MM.1S (cell line): Measurements from ENCODE around the gene SUPT3H.

ENCODE experiments used
- DNase-seq: peaks from one replicate; pipeline ENCODE4 v3.0.0-alpha.2; 2015
- H2AFZ ChIP-seq: fragments of 300-600 bp; sonication (generic); 2 replicates; pipeline ENCODE4 v1.6.0; 2016; ENCODE audit warnings: antibody characterized with exemption, low read length
- H3F3A ChIP-seq: fragments of 300-600 bp; sonication (generic); 2 replicates; pipeline ENCODE4 v1.6.1; 2016; ENCODE audit warnings: mild to moderate bottlenecking, antibody characterized with exemption, low read length, moderate library complexity, mixed read lengths; ENCODE audit not compliant: insufficient read depth
- H3K27ac ChIP-seq: fragments of 300-600 bp; sonication (generic); 2 replicates; pipeline ENCODE4 v1.5.1; 2016; ENCODE audit warnings: mild to moderate bottlenecking, low read length
- H3K27me3 ChIP-seq: fragments of 300-600 bp; sonication (generic); replicated peaks from 2 replicates; pipeline ENCODE4 v1.6.0; 2016; ENCODE audit warnings: low read length; ENCODE audit not compliant: insufficient read depth
- H3K36me3 ChIP-seq: fragments of 300-600 bp; sonication (generic); replicated peaks from 2 replicates; pipeline ENCODE4 v1.6.1; 2016; ENCODE audit warnings: mild to moderate bottlenecking, low read length, mixed read lengths; ENCODE audit not compliant: insufficient read depth
- H3K4me1 ChIP-seq: fragments of 300-600 bp; sonication (generic); 2 replicates; pipeline ENCODE4 v1.6.1; 2016; ENCODE audit warnings: low read length, mixed read lengths
- H3K4me2 ChIP-seq: fragments of 300-600 bp; sonication (generic); 2 replicates; pipeline ENCODE4 v1.6.0; 2016; ENCODE audit warnings: low read depth, low read length
- H3K4me3 ChIP-seq: fragments of 300-600 bp; sonication (generic); 2 replicates; pipeline ENCODE4 v1.5.1; 2016; ENCODE audit warnings: low read length, mixed read lengths
- H3K79me2 ChIP-seq: fragments of 300-600 bp; sonication (generic); 2 replicates; pipeline ENCODE4 v1.6.1; 2016; ENCODE audit warnings: mixed run types, low read length, mixed read lengths
- H3K9ac ChIP-seq: fragments of 300-600 bp; sonication (generic); 2 replicates; pipeline ENCODE4 v1.6.1; 2016; ENCODE audit warnings: low read length, mixed read lengths
- H3K9me2 ChIP-seq: fragments of 300-600 bp; sonication (generic); replicated peaks from 2 replicates; pipeline ENCODE4 v1.6.1; 2016; ENCODE audit warnings: mild to moderate bottlenecking, low read length, mixed read lengths; ENCODE audit not compliant: insufficient read depth
- H3K9me3 ChIP-seq: fragments of 300-600 bp; sonication (generic); replicated peaks from 2 replicates; pipeline ENCODE4 v1.6.1; 2016; ENCODE audit warnings: mild to moderate bottlenecking, low read length, mixed read lengths; ENCODE audit not compliant: insufficient read depth
- H4K20me1 ChIP-seq: fragments of 300-600 bp; sonication (generic); 2 replicates; pipeline ENCODE4 v1.6.1; 2016; ENCODE audit warnings: mild to moderate bottlenecking, low read length, moderate library complexity, mixed read lengths; ENCODE audit not compliant: insufficient read depth
- EZH2 ChIP-seq: fragments of 300-600 bp; sonication (generic); optimal IDR thresholded peaks from 2 replicates; pipeline ENCODE3; 2017; ENCODE audit warnings: low read depth, mild to moderate bottlenecking, antibody characterized with exemption, low read length, mixed read lengths
- EZH2phosphoT487 ChIP-seq: fragments of 300-600 bp; sonication (generic); IDR thresholded peaks from 2 replicates; pipeline ENCODE4 v1.6.1; 2018; ENCODE audit warnings: antibody characterized with exemption, low read length
- TF ChIP-seq, protein P1 (sequence below): fragments of 300-600 bp; sonication (generic); IDR thresholded peaks from 2 replicates; pipeline ENCODE4 v1.5.1; 2016; ENCODE audit warnings: antibody characterized with exemption, low read length, mixed read lengths

Gene SUPT3H

GRCh38 chr6:45387236-45387635 is 9.5 kb upstream of the SUPT3H start:
- no peak overlapping the region for H3K4me3 ChIP-seq
- H3F3A ChIP-seq: no peaks in the 10 kb centered on the region
- H3K9me2 ChIP-seq: no peaks in the 10 kb centered on the region
- H3K36me3 ChIP-seq: no peaks in the 10 kb centered on the region
- no peaks in the 10 kb centered on the region for H3K27me3 ChIP-seq
- TF ChIP-seq EZH2: no peak
- TF ChIP-seq, protein P1, sequence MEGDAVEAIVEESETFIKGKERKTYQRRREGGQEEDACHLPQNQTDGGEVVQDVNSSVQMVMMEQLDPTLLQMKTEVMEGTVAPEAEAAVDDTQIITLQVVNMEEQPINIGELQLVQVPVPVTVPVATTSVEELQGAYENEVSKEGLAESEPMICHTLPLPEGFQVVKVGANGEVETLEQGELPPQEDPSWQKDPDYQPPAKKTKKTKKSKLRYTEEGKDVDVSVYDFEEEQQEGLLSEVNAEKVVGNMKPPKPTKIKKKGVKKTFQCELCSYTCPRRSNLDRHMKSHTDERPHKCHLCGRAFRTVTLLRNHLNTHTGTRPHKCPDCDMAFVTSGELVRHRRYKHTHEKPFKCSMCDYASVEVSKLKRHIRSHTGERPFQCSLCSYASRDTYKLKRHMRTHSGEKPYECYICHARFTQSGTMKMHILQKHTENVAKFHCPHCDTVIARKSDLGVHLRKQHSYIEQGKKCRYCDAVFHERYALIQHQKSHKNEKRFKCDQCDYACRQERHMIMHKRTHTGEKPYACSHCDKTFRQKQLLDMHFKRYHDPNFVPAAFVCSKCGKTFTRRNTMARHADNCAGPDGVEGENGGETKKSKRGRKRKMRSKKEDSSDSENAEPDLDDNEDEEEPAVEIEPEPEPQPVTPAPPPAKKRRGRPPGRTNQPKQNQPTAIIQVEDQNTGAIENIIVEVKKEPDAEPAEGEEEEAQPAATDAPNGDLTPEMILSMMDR: no peak
- TF ChIP-seq EZH2phosphoT487: no peak
- H3K27ac ChIP-seq: no peak overlapping the region
- no peak overlapping the region for H2AFZ ChIP-seq
- no peaks in the 10 kb centered on the region for H4K20me1 ChIP-seq
- no peak for DNase-seq
- no peaks in the 10 kb centered on the region for H3K4me1 ChIP-seq
- H3K9me3 ChIP-seq: no peaks in the 10 kb centered on the region
- no peak overlapping the region for H3K4me2 ChIP-seq
- no peaks in the 10 kb centered on the region for H3K79me2 ChIP-seq
- no peak overlapping the region for H3K9ac ChIP-seq

DNA sequence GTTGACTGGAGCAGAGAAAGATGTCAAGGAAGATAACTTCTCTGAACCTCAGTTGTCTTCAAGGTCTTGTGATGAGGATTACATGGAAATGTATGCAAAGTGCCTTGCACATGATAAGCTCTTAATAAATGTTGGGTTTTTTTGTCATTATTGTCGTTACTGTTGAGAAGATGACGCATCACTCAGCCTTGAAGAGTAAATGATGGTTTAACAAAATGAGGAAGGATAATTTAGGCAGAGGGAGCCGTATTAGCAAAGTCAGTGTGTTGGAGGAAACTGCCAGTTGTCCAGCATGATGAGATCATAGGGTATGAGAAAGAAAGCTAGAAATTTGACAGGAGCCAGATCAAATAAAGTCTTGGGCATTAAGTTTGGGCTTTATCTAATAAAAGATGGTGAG is 8.8 kb upstream of the SUPT3H start:
- H3F3A ChIP-seq: no peaks in the 10 kb centered on the region
- no peaks in the 10 kb centered on the region for H3K9me3 ChIP-seq
- no peaks in the 10 kb centered on the region for H4K20me1 ChIP-seq
- no peak overlapping the region for H3K4me2 ChIP-seq
- H3K79me2 ChIP-seq: no peaks in the 10 kb centered on the region
- TF ChIP-seq, protein P1: no peak
- TF ChIP-seq EZH2: no peak
- no peak for TF ChIP-seq EZH2phosphoT487
- H3K27me3 ChIP-seq: no peaks in the 10 kb centered on the region
- no peak for DNase-seq
- H3K9me2 ChIP-seq: no peaks in the 10 kb centered on the region
- H3K9ac ChIP-seq: no peak overlapping the region
- no peaks in the 10 kb centered on the region for H3K4me1 ChIP-seq
- no peak overlapping the region for H3K4me3 ChIP-seq
- no peak overlapping the region for H2AFZ ChIP-seq
- no peak overlapping the region for H3K27ac ChIP-seq
- H3K36me3 ChIP-seq: no peaks in the 10 kb centered on the region

GRCh38 chr6:45382391-45382790 is 4.7 kb upstream of the SUPT3H start:
- TF ChIP-seq, protein P1: no peak
- TF ChIP-seq EZH2phosphoT487: no peak
- no peak for TF ChIP-seq EZH2
- Histone ChIP-seq H3K4me3 (no peak overlapping the region), H3K4me1 (0 out of 2 replicates have a peak, but pooled peaks cover 7% of the 10 kb centered on the region), H3K9me3 (no peaks in the 10 kb centered on the region), H3K36me3 (no peaks in the 10 kb centered on the region), H3F3A (peaks cover 4% of the 10 kb centered on the region; the same call in 1 of the 2 replicates), H4K20me1 (no peaks in the 10 kb centered on the region), H3K79me2 (no peaks in the 10 kb centered on the region), H3K9me2 (no peaks in the 10 kb centered on the region), H3K9ac (no peak overlapping the region), H3K27ac (no peak overlapping the region), H2AFZ (no peak overlapping the region), H3K27me3 (no peaks in the 10 kb centered on the region), H3K4me2 (no peak overlapping the region)
- DNase-seq: no peak
